Measurements from ENCODE around the gene KLHL29. TPM values are rescaled to one million over a fixed set of nuclear protein-coding genes. Genes with fewer than 3 reads are reported as not detected.

KLHL29 gene
- total RNA-seq, 3 donors from 2014 or later (not counting 1 experiment from before 2014, with no cell fraction given): 0.24 to 0.43 (median 0.33) TPM

- Mint-ChIP-seq H3K4me3 (no peak overlapping the region), H3K4me1 (no peaks in the 10 kb centered on the region), H3K36me3 (no peaks in the 10 kb centered on the region), H3K27me3 (ENCODE audit: low read depth in 2 of 2) (peaks cover 18 to 36% of the 10 kb centered on the region in 2 donors), H3K27ac (no peak overlapping the region), H3K9me3 (no peaks in the 10 kb centered on the region)
- Histone ChIP-seq H3K9me3 (ENCODE audit: control insufficient read depth, insufficient read depth, low read length) (no peaks in the 10 kb centered on the region), H3K36me3 (ENCODE audit: control insufficient read depth, insufficient read depth, low read length) (no peaks in the 10 kb centered on the region), H3K27ac (ENCODE audit: low read length) (no peak overlapping the region), H3K4me3 (ENCODE audit: low read length) (no peak overlapping the region), H3K4me1 (ENCODE audit: control insufficient read depth, insufficient read depth, low read length) (no peaks in the 10 kb centered on the region), H3K27me3 (ENCODE audit: control insufficient read depth, insufficient read depth, low read length) (peaks cover 3% of the 10 kb centered on the region)
- no peak for TF ChIP-seq CTCF (IDR thresholded peaks at IDR 0.05)
- DNase-seq: no peak
- 85% methylated on average over 3 of the region's 3 CpGs for WGBS (ENCODE audit: insufficient coverage)
- intact Hi-C loops (cut with micrococcal nuclease): no loop called here
- ATAC-seq: no peak
These were observed 62.4 kb downstream of the KLHL29 start for GRCh38 chr2:23447405-23447804.

- H3K36me3 Mint-ChIP-seq: no peaks in the 10 kb centered on the region
- TF ChIP-seq CTCF (IDR thresholded peaks at IDR 0.05): no peak
- H3K4me3 Mint-ChIP-seq: no peak overlapping the region
- intact Hi-C loops (cut with micrococcal nuclease): no loop called here
- no peaks in the 10 kb centered on the region for H3K9me3 Mint-ChIP-seq
- H3K4me1 Mint-ChIP-seq: peaks cover 0 to 10% of the 10 kb centered on the region in 2 donors
- Histone ChIP-seq H3K9me3 (ENCODE audit: control insufficient read depth, insufficient read depth, low read length) (no peaks in the 10 kb centered on the region), H3K36me3 (ENCODE audit: control insufficient read depth, insufficient read depth, low read length) (no peaks in the 10 kb centered on the region), H3K4me3 (ENCODE audit: low read length) (no peak overlapping the region), H3K27me3 (ENCODE audit: control insufficient read depth, insufficient read depth, low read length) (peaks cover 8% of the 10 kb centered on the region), H3K27ac (ENCODE audit: low read length) (no peak overlapping the region), H3K4me1 (ENCODE audit: control insufficient read depth, insufficient read depth, low read length) (peaks cover 9% of the 10 kb centered on the region)
- H3K27ac Mint-ChIP-seq: no peak overlapping the region
- WGBS (ENCODE audit: insufficient coverage): 68% methylated on average over 2 of the region's 2 CpGs
- peaks cover 18 to 28% of the 10 kb centered on the region in 2 donors for H3K27me3 Mint-ChIP-seq (ENCODE audit: low read depth in 2 of 2)
- DNase-seq: no peak
- no peak for ATAC-seq
These were observed 63.9 kb downstream of the KLHL29 start for GRCh38 chr2:23448906-23449305.

- no peak overlapping the region for H3K4me3 Mint-ChIP-seq
- ATAC-seq: no peak
- peaks cover 0 to 10% of the 10 kb centered on the region in 2 donors for H3K4me1 Mint-ChIP-seq
- Histone ChIP-seq H3K27ac (ENCODE audit: low read length) (no peak overlapping the region), H3K36me3 (ENCODE audit: control insufficient read depth, insufficient read depth, low read length) (no peaks in the 10 kb centered on the region), H3K27me3 (ENCODE audit: control insufficient read depth, insufficient read depth, low read length) (peaks cover 7% of the 10 kb centered on the region), H3K4me1 (ENCODE audit: control insufficient read depth, insufficient read depth, low read length) (peaks cover 9% of the 10 kb centered on the region), H3K9me3 (ENCODE audit: control insufficient read depth, insufficient read depth, low read length) (no peaks in the 10 kb centered on the region), H3K4me3 (ENCODE audit: low read length) (no peak overlapping the region)
- intact Hi-C loops (cut with micrococcal nuclease): no loop called here
- no peaks in the 10 kb centered on the region for H3K36me3 Mint-ChIP-seq
- no peak for TF ChIP-seq CTCF (IDR thresholded peaks at IDR 0.05)
- DNase-seq: no peak
- H3K27ac Mint-ChIP-seq: no peak overlapping the region
- no peaks in the 10 kb centered on the region for H3K9me3 Mint-ChIP-seq
- peaks cover 18 to 31% of the 10 kb centered on the region in 2 donors for H3K27me3 Mint-ChIP-seq (ENCODE audit: low read depth in 2 of 2)
These were observed 64.4 kb downstream of the KLHL29 start for GRCh38 chr2:23449413-23449812.

- Histone ChIP-seq H3K36me3 (ENCODE audit: control insufficient read depth, insufficient read depth, low read length) (no peaks in the 10 kb centered on the region), H3K9me3 (ENCODE audit: control insufficient read depth, insufficient read depth, low read length) (no peaks in the 10 kb centered on the region), H3K4me1 (ENCODE audit: control insufficient read depth, insufficient read depth, low read length) (peaks cover 9% of the 10 kb centered on the region), H3K4me3 (ENCODE audit: low read length) (no peak overlapping the region), H3K27ac (ENCODE audit: low read length) (no peak overlapping the region), H3K27me3 (ENCODE audit: control insufficient read depth, insufficient read depth, low read length) (peaks cover 9% of the 10 kb centered on the region)
- no peaks in the 10 kb centered on the region for H3K9me3 Mint-ChIP-seq
- TF ChIP-seq CTCF (IDR thresholded peaks at IDR 0.05): no peak
- DNase-seq: no peak
- no peaks in the 10 kb centered on the region for H3K36me3 Mint-ChIP-seq
- intact Hi-C loops (cut with micrococcal nuclease): no loop called here
- no peak overlapping the region for H3K4me3 Mint-ChIP-seq
- no peak for ATAC-seq
- peaks cover 0 to 10% of the 10 kb centered on the region in 2 donors for H3K4me1 Mint-ChIP-seq
- 81% methylated on average over 13 of the region's 14 CpGs for WGBS (ENCODE audit: insufficient coverage)
- H3K27ac Mint-ChIP-seq: no peak overlapping the region
- H3K27me3 Mint-ChIP-seq (ENCODE audit: low read depth in 2 of 2): peaks cover 22 to 34% of the 10 kb centered on the region in 2 donors
These were observed 64.9 kb downstream of the KLHL29 start for GRCh38 chr2:23449831-23450331.
